SU-DHL-6 (cell line): ENCODE measurements around the gene CHST15.

Experiments
- CTCF ChIP-seq: fragments of 200-600 bp; sonication (generic); IDR thresholded peaks from one replicate; pipeline ENCODE4 v1.5.1; 2017; ENCODE audit warnings: antibody characterized with exemption, mild to moderate bottlenecking, low read length, moderate library complexity; ENCODE audit not compliant: insufficient read depth, poor library complexity, severe bottlenecking
- EZH2phosphoT487 ChIP-seq: fragments of 200-600 bp; sonication (generic), shearing (Covaris generic); conservative IDR thresholded peaks from 2 replicates; pipeline ENCODE4 v1.6.1; 2018; ENCODE audit warnings: mild to moderate bottlenecking, antibody characterized with exemption, low read length, moderate library complexity, mixed read lengths

DNA sequence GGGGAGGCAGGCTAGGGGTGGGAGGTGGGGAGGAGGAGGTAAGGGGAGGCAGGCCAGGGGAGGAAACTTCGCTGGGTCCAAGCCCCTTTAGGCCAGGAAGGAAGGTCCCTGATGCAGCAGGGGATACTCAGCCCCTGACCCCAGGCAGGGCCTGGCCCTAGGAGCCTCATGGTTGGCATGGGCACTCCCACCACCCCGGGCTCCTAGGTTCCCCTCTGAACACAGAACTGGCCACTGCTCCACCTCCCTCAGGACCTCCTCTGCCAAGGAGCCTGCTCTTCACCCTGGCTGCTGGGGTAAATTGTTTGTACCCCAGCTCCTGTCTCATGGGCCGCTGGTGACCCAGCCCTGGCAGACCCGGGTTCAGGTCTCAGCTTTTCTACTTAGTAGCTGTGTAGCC is 25.8 kb upstream of the CHST15 start:
- TF ChIP-seq CTCF (no peak), EZH2phosphoT487 (no peak)
